Calu3 (cell line): ENCODE data around the gene SGK1. TPM values are rescaled to one million over a fixed set of nuclear protein-coding genes. Genes with fewer than 3 reads are reported as not detected.

Experiments used
- BruUV-seq: library from RNA; stranded (reverse); fragments of 400-500 nt; replicated peaks from 2 replicates; lab custom pipeline; 2021; lab: Mats Ljungman, UMichigan
- CTCF ChIA-PET: fragments of 300-600 bp; sonication (Branson Sonifier 250); formaldehyde crosslinking; loops from one replicate; lab custom pipeline; 2022; ENCODE audit warnings: antibody characterized with exemption; lab: Charles Lee
- DNase-seq: peaks from one replicate; pipeline ENCODE4 v3.0.0; 2022
- H3K27ac Mint-ChIP-seq: one replicate; pipeline ENCODE4 v1.8.0; 2022; ENCODE audit warnings: mixed read lengths; ENCODE audit not compliant: unreplicated experiment
- H3K27me3 Mint-ChIP-seq: one replicate; pipeline ENCODE4 v1.8.0; 2022; ENCODE audit warnings: mixed read lengths; ENCODE audit not compliant: unreplicated experiment
- H3K36me3 Mint-ChIP-seq: one replicate; pipeline ENCODE4 v1.8.0; 2022; ENCODE audit warnings: mild to moderate bottlenecking, moderate library complexity, mixed read lengths; ENCODE audit not compliant: insufficient read depth, unreplicated experiment
- H3K4me1 Mint-ChIP-seq: one replicate; pipeline ENCODE4 v1.8.0; 2022; ENCODE audit warnings: mild to moderate bottlenecking, low read depth, mixed read lengths; ENCODE audit not compliant: unreplicated experiment
- H3K4me3 Mint-ChIP-seq: one replicate; pipeline ENCODE4 v1.8.0; 2022; ENCODE audit warnings: mild to moderate bottlenecking, low read depth, moderate library complexity, mixed read lengths; ENCODE audit not compliant: unreplicated experiment
- H3K9me3 Mint-ChIP-seq: one replicate; pipeline ENCODE4 v1.8.0; 2022; ENCODE audit warnings: low read depth, mixed read lengths; ENCODE audit not compliant: unreplicated experiment
- intact Hi-C: fragments of 100-400 bp; cut with micrococcal nuclease; formaldehyde crosslinking; loops from one replicate; pipeline ENCODE4 v1.10.0; 2022; ENCODE audit not compliant: unreplicated experiment
- total RNA-seq: library from RNA; stranded (reverse); gene quantifications from 2 replicates; pipeline ENCODE4 v1.2.3, GENCODE V29; 2022
- TF ChIP-seq, protein P1 (sequence below): fragments of 200-600 bp; IDR thresholded peaks from one replicate; pipeline ENCODE4 v1.8.0; 2022; ENCODE audit warnings: antibody characterized with exemption; ENCODE audit not compliant: unreplicated experiment

The SGK1 gene
- total RNA-seq, 1 experiment from 2014 or later = 21.8 TPM

DNA sequence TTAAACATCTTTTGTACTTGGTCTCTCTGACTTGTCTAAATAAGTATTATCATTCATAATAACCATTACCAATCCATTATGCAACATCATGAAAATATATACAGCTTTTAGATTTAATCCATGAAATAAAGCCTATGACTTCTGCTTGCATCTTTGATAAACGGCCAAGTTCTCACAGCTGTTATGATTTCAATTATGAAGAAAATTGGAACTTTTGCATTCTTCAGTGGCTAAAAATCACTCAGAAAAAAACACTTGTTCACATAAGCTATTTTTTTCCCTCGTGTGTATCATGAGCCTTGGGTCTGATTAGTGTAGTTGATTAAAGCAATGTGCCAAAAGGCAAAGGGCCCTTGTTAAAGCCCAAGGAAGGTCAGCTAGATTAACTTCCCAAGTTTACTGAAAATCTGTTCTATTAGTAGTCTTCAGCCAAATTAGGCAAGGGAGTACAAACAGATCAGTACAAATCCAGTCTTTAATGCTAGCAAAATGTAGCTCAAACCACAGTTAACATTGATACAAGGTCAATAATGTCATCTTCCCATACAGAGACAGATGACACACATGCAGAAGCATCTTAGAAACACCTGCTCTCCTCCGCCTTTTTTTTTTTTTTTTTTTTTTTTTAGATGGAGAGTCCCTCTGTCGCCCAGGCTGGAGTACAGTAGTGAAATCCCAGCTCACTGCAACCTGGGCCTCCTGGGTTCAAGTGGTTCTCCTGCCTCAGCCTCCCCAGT, 69.9 kb downstream of the SGK1 start:
- Mint-ChIP-seq H3K4me1 (peaks cover 27% of the 10 kb centered on the region), H3K4me3 (no peak overlapping the region), H3K9me3 (no peaks in the 10 kb centered on the region), H3K36me3 (no peaks in the 10 kb centered on the region), H3K27ac (no peak overlapping the region), H3K27me3 (no peaks in the 10 kb centered on the region)
- TF ChIP-seq, protein P1, sequence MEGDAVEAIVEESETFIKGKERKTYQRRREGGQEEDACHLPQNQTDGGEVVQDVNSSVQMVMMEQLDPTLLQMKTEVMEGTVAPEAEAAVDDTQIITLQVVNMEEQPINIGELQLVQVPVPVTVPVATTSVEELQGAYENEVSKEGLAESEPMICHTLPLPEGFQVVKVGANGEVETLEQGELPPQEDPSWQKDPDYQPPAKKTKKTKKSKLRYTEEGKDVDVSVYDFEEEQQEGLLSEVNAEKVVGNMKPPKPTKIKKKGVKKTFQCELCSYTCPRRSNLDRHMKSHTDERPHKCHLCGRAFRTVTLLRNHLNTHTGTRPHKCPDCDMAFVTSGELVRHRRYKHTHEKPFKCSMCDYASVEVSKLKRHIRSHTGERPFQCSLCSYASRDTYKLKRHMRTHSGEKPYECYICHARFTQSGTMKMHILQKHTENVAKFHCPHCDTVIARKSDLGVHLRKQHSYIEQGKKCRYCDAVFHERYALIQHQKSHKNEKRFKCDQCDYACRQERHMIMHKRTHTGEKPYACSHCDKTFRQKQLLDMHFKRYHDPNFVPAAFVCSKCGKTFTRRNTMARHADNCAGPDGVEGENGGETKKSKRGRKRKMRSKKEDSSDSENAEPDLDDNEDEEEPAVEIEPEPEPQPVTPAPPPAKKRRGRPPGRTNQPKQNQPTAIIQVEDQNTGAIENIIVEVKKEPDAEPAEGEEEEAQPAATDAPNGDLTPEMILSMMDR = no peak
- intact Hi-C loops = no loop called here
- CTCF ChIA-PET = interaction anchor here (0.5 to 1.1 kb wide), 2 partner anchors 48 to 548 kb away, joined by 3 read pairs; no protein-coding TSS in a partner anchor
- BruUV-seq = no TSS peak
- DNase-seq = no peak

DNA sequence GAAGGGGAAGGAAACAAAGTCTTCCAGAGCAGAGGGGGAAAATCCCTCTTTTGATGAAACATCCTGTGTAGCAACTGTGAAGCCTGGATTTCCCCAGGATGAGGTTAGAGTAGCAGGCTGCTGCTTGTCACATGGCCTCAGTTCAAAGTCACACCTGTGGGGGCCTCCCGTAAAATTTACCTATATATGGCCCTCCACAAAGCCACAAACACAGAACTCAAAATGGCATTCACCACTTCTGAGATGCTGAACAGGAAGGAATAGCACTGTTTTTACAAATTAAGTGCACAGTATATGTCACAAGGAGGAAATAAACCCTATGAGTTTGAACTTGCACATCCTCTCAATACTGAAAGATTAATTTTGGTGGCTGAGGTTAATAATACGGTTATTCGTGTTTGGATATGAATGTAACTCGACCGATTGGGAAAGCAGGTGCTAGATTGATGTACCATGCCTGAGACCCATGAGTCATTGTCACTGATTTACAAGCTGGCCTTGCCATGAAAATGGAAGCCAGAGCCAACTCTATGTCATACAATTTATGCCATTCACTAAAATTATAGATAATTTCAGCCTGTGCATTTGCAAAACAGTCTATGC, 70.6 kb downstream of the SGK1 start:
- CTCF ChIA-PET = interaction anchor here (1.1 kb wide), 1 partner anchor 49 kb away, joined by 3 read pairs; no protein-coding TSS in a partner anchor
- Mint-ChIP-seq H3K27me3 (no peaks in the 10 kb centered on the region), H3K27ac (peak overlapping the region; percentile 82), H3K9me3 (no peaks in the 10 kb centered on the region), H3K4me1 (peaks cover 27% of the 10 kb centered on the region), H3K36me3 (no peaks in the 10 kb centered on the region), H3K4me3 (no peak overlapping the region)
- DNase-seq = peak; percentile 35
- BruUV-seq = no TSS peak
- intact Hi-C loops = no loop called here
- TF ChIP-seq, protein P1 = no peak

DNA sequence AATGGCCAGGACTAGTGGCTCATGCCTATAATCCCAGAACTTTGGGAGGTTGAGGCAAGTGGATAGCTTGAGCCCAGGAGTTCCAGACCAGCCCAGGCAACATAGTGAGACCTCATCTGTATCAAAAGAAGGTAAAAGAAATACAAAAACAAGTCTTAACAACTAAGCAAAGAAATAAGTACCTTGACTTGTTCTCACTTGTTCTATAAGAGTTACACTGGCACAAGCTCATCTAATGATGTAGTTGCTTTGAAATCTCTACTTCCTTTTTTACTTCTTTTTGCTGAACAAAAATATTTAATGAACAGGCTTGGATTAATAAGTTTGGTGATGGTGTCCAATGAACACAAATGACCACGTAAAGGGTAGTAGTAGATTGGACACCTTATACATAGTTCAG, 72.2 kb downstream of the SGK1 start:
- intact Hi-C loops = no loop called here
- H3K4me1 Mint-ChIP-seq = peaks cover 29% of the 10 kb centered on the region
- no peaks in the 10 kb centered on the region for H3K36me3 Mint-ChIP-seq
- H3K4me3 Mint-ChIP-seq = no peak overlapping the region
- no peak overlapping the region for H3K27ac Mint-ChIP-seq
- TF ChIP-seq, protein P1 = no peak
- CTCF ChIA-PET = interaction anchor here (0.6 kb wide), 1 partner anchor 452 kb away, joined by 6 read pairs; no protein-coding TSS in a partner anchor
- H3K9me3 Mint-ChIP-seq = peaks cover 2% of the 10 kb centered on the region
- DNase-seq = no peak
- no peaks in the 10 kb centered on the region for H3K27me3 Mint-ChIP-seq
- BruUV-seq = no TSS peak

DNA sequence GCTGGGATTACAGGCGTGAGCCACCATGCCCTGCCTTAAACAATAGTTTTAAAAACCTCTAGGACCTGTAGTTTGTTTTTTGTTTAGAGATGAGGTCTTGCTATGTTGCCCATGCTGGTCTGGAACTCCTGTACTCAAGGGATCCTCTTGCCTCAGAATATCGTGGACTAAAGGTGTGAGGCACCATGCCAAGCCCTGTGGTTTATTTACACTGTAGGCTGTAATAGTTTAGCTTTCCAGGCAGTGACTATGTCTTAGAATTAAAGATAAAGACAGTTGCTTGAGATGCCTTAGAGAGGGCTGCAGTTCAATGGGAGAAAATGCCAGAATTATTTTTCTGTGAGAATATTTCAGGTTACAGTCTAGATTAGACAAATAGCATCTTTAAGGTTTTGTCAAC, 72.9 kb downstream of the SGK1 start:
- Mint-ChIP-seq H3K27ac (no peak overlapping the region), H3K9me3 (peaks cover 2% of the 10 kb centered on the region), H3K27me3 (no peaks in the 10 kb centered on the region), H3K4me3 (no peak overlapping the region), H3K36me3 (no peaks in the 10 kb centered on the region), H3K4me1 (peaks cover 33% of the 10 kb centered on the region)
- TF ChIP-seq, protein P1 = no peak
- CTCF ChIA-PET = no interaction called here
- intact Hi-C loops = no loop called here
- no TSS peak for BruUV-seq
- DNase-seq = peak; percentile 25
